NCI-H446 treated with DMSO at 0.1 percent for 48 hours (cell line): ENCODE measurements around the gene BAZ1A.

Experiments
- DNase-seq: peaks from one replicate; lab custom pipeline; 2025; lab: John Stamatoyannopoulos, UW

BAZ1A gene

DNA sequence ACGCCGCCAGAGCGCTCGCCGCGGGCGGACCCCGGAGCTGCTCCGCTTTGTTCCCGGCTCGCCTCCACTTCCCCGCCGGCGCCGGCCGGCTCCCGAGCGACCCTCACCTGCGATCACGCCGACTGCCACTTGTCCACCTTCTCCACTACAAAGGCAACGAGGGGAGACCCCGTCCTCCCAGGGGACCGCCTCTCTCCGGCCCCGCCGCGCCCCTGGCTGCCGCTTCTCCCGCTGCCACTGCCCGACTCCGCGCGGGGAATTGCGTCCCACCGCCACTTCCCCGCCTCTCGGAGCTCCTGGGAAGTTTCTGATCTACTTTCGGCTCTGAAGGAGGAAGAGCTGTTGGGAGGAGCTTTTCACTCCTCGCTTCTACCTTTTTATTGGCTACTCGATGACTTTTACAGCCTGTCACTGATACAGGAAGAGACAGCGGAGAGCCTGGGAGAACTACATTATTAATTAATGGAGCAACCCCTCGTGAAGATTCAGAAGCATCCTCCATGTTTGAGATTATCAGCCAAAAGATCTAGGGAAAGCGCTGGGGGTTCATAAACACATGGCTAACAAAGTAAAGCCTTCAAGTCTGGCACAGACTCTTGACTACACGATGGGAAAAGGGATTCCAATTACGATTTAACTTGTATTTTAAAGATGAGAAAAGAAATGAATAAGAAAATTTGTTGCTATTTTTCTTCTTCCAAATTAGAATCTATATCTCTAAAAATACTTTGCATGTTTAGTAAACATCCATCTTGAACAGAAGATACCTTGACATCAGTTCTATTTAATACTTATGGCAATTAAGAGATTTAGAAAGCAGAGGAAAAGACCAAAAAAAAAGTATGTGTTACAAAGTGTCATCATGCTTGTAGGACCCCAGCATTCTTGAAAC is at the start of gene BAZ1A:
BAZ1A (minus strand) TSS at position 330 of the 892 bp plus-strand sequence. CDS start 756 bp downstream, outside the sequence.
- DNase-seq = peak; percentile 98

- no peak for DNase-seq
Observed at GRCh38 chr14:34920339-34920738, 45.2 kb upstream of the BAZ1A start.

DNA sequence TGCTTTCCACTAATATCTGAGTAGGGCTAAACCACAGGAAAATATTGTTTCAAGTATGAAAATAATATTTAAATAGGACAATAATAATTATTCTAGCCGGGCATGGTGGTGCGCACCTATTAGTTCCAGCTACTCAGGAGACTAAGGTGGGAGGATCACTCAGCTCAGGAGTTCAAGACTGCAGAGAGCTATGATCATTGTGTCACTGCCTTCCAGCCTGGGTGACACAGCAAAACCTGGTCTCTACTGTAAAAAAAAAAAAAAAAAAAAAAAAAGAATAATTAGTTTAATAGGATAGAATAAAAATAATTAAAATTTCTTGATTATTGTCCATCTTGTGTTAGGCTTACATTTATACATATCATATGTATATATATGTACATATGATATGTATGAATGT is 38.5 kb upstream of the BAZ1A start:
- no peak for DNase-seq

- no peak for DNase-seq
Observed at GRCh38 chr14:34912966-34913365, 37.8 kb upstream of the BAZ1A start.

DNA sequence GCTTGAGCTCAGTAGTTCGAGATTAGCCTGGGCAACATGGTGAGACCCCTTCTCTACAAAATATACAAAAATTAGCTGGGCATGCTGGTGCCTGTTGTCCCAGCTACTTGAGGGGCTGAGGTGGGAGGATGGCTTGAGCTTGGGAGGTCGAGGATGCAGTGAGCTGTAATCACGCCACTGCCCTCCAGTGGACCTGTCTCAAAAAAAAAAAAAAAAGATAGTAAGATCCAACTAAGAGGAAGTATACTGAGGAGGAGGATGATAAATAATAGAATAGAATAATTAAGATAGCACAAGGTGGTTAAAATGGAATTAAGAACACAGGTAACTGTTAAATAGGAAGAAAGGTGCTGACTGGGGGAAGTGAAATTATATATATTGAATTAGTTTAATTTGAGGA is 37.0 kb upstream of the BAZ1A start:
- no peak for DNase-seq

DNA sequence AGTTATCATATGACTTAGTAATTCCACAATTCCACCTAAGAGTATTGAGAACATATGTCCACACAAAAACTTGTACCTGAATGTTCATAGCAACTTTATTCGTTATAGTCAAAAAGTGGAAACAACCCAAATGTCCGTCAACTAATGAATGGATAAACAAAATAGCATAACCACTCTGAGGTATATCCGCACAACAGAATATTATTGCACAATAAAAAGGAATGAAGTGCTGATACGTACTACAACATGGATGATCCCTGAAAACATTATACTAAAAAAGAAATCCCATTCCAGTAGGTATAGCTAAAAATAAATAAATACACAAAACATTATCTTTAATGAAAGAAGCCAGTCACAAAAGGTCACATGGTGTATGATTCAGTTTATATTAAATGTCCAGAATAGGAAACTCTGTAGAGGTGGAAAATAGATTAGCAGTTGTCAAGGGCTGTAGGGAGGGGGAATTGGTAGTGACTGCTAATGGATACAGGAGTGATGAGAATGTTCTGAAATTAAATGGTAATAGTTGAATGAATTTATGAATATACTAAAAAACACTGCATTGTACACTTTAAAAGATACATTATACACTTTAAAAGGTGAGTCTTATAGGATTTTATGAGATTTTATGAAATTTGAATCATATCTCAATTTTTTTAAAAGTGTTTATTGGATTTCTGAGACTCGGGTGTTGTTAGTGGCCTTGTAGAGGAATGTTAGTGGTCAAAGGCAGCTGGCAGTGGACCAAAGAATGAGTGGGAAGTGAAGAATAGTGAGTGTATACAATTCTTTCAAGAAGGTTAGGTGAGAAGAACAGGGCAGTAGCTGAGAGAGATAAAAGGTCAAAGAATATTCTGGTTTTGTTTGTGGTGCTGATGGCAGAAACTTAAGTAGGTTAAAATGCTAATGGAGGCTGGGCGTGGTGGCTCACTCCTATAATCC is 36.3 kb upstream of the BAZ1A start:
- no peak for DNase-seq

- no peak for DNase-seq
Observed at GRCh38 chr14:34906287-34906686, 31.1 kb upstream of the BAZ1A start.

DNA sequence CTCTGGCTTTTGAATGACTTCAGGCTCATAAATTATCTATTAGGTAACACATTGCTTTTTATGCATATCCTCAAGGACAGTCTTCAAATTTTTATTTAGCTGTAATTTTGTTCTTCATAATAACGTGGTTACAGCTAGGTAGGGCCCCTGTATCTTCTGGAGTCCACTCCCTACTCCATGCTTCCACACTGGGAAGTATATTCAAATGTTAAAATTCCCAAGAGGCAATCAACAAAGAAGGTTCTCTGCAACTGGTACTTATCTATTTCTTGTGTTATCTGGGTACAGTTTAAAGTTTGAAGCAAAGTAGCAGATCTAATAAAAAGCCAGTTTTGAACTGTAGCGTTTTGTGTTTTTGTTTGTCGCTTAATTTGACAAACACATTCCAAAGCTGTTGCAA is 20.1 kb upstream of the BAZ1A start:
- DNase-seq = no peak

GRCh38 chr14:34890937-34891336 is 15.8 kb upstream of the BAZ1A start:
- DNase-seq = no peak

DNA sequence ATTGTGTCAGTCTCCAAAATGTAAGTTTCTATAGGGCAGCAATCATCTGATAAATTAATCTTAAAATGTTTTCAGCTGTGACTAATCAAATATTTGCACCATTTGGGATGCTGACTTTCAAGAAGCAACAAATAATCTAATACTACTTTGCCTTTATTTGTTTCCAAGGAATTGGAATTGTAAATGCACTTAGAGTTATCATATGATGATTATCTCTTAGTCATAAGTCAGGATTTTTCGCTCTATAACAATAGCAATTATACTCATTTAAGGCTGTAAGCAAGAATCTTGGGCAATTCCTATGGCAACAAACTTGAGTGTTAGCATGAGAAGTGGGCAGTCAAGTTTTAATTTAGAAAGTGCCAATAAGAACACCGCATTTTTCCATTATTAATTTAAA is 13.0 kb upstream of the BAZ1A start:
- DNase-seq = no peak

GRCh38 chr14:34883954-34884353 is 8.8 kb upstream of the BAZ1A start:
- DNase-seq = no peak

- no peak for DNase-seq
Observed at GRCh38 chr14:34874386-34875030, 652 bp downstream of the BAZ1A start.

DNA sequence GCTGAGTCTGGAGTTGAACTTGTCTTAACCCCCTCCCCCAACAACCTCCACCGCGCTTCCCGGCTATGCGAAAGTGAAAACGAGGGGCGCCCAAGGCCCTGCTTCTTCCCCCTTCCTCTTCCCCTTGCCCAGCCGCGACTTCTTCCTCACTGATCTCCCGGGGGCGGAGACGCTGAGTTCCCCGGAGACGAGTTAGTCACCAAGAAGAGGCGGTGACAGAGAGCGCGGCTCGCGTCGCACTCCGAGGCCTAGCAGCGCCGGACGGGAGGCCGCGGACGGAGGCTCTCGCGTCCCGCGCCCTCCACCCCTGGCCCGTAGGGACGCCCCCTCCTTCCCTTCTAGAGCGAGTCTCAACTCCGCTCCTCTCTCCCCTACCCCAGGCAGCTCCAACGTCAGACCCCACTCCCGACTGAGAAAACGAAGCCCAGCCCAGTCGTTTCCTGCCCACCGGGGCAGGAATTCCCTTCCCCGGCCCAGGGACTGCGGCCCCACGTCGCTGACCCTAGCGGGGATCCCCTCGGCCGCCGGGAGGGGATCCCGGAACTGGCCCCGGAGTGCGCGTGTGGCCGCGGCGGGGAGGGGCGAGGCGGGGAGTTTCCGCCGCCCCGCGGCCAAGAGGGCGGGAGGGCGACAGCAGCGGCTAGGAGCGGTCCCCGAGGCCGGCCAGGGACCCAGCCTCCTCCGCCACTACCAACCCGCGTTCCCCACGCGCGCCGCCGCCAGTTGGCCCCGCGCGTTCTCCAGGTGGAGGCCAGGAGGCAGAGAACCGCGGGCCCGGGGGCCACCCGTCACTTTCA is 1.4 kb downstream of the BAZ1A start:
- no peak for DNase-seq

DNA sequence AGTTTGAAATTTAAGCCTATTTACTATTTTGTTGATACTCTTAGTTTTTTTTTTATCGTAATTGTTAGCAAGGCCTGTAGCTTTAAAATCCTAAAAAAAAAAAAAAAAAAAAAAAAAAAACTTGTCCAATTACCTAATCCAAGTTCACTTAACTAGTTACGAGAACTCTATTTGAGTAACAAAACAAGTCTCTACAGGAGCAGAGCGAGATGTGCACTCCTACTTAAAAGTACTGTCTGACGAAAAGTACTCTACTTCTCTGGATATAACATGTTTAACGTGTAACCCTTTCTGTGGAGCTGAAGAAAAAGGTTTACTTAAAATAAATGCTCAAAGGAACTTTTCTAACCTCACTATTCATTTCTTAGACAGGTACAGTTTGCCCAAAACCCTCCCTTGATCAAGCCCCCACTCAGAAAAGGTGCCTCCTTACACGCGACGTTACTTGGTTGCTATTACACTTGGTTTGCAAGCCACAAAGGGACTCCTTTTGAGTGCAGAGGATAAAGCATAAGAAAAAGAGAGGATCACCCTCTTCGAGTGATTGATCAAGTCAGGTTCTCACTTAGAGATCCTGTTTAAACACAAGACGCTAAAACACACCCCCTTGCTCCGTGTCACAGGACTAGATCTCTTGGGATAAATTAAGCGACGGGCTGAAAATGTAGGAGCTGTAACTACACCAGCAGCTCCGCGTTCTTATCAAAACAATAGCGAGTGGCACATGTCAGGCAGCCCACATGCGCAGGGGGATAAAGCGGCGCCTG is 2.2 kb downstream of the BAZ1A start:
- peak; percentile 38 for DNase-seq

DNA sequence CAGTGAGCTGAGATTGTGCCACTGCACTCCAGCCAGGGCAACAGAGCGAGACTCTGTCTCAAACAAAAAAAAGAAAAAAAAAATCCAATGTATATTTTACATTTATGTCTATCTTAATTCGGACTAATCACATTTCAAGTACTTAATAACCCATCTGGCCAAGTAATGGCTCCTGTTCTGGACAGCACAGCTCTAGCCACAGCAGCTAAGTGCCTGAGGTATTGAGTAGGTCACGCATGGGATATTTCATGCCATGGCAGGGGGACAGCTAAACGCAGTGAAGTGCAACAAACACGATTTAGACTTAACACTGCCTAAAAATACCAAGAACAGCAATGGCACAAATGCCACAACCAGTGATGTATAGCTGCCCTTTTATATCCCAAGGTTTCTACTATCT is 8.0 kb downstream of the BAZ1A start:
- no peak for DNase-seq

GRCh38 chr14:34865889-34866574 is 9.1 kb downstream of the BAZ1A start:
- no peak for DNase-seq

DNA sequence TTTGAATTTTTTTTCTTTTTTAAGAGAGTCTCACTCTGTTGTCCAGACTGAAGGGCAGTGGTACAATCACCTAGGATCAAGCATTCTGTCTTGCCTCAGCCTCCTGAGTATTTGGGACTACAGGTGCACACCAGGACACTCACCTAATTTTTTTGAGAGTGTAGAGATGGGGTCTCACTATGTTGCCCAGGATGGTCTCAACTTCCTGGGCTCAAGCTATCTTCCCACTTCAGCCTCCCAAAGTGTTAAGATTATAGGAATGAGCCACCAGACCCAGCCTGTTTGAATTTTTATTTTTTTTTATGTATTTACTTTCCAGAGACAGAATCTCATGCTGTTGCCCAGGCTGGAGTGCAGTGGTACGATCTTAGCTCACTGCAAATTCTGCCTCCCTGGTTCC is 11.3 kb downstream of the BAZ1A start:
- DNase-seq = no peak

DNA sequence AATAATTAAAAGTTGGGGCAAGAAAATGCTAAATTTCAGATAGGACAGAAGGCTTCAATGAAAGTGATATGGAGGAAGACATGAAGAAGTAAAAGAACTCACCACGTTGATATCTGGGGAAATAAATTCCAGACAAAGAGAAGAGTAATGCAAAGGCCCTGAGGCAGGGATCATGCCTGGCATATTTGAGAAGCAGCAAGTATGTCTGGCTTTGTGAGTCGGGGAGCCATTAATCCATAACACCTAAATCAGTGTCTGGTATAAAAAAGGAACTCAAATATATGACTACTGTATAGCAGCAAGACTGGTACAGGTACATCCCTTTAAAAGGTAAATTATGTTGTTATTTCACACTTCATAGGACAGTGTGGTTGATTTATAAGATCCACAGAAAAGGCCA is 16.4 kb downstream of the BAZ1A start:
- DNase-seq = no peak

DNA sequence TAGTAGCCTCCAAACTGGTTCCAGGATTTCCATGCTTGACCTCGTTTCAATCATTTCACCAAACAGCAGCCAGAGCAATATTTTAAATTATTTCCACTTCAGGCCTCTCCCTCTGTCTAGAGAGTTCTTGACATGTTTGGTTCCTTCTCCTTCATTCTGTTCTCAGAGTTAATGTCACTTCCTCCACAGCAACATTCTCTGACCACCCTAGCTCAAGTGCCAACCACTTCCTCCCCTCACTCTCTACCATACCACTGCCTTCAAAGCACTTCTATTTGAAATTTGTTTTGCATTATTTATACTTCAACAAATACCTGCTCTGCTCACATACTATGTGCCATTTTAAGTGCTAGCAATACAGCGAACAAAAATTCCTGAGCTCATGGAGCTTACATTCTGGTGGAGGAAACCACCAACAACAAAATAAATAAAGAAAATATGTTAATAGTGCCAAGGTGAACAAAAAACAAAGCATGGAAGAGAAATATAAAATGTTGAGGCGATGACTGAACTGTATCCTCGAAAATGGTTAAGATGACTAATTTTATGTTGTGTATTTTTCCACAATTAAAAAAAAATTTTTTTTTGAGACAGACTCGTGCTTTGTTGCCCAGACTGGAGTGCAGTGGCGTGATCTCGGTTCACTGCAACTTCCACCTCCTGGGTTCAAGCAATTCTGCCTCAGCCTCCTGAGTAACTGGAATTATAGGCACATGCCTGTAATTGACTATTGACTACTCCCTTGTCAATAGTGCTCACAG is 17.3 kb downstream of the BAZ1A start:
- no peak for DNase-seq
